GM18873 (cell line): ENCODE measurements around the gene PBXIP1.

ENCODE experiments used
- ATAC-seq: cut with Tn5 transposase; IDR thresholded peaks from one replicate; pipeline ENCODE4 v1.9.1; 2021; ENCODE audit warnings: mild to moderate bottlenecking, moderate library complexity, moderate number of reproducible peaks; ENCODE audit not compliant: unreplicated experiment, low FRiP score

PBXIP1 gene, protein sequence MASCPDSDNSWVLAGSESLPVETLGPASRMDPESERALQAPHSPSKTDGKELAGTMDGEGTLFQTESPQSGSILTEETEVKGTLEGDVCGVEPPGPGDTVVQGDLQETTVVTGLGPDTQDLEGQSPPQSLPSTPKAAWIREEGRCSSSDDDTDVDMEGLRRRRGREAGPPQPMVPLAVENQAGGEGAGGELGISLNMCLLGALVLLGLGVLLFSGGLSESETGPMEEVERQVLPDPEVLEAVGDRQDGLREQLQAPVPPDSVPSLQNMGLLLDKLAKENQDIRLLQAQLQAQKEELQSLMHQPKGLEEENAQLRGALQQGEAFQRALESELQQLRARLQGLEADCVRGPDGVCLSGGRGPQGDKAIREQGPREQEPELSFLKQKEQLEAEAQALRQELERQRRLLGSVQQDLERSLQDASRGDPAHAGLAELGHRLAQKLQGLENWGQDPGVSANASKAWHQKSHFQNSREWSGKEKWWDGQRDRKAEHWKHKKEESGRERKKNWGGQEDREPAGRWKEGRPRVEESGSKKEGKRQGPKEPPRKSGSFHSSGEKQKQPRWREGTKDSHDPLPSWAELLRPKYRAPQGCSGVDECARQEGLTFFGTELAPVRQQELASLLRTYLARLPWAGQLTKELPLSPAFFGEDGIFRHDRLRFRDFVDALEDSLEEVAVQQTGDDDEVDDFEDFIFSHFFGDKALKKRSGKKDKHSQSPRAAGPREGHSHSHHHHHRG

DNA sequence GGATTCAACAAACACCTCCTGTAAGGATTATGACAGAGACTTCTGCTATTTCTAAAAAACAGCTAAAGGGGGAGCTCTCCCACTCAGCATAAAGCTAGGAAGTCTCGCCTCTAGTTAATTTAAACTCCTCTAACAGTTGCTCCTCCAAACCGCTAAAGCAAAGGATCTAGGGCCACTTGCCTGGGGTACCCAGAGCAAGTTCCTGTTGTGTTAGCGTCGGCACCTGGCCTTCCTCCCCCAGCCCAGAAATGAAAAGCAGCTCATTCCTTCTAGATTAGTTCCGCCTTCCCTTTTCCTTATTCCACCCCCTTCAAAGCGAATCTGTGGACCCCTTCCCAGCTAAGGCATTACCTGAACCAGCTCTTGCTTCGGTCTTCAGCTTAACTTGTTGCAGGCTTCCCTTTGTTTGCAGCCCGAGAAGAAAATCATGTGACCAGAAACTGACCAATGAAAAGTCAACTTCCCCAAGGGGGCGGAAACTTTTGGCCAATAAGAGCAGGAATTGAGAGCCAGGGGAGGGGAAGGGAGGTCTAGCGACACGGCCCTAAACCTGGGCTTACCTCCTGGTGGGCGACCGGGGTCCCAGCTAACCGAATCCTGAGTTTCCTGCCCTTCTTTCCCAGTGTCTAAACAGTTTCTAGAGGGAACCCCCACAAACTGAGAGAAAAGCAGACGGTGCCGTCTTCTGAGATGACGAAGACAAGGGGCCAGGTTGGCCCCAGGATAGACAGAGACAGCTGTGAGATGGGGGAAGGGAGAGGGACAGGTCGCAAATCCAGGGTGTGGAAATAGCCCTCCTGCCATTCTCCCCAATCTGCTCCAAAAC is at the start of gene PBXIP1:
TSS of gene PBXIP1 (minus strand) at position 382 of the 826 bp plus-strand sequence. CDS start 2,378 bp downstream, outside the sequence.
- ATAC-seq = peak; percentile 9

DNA sequence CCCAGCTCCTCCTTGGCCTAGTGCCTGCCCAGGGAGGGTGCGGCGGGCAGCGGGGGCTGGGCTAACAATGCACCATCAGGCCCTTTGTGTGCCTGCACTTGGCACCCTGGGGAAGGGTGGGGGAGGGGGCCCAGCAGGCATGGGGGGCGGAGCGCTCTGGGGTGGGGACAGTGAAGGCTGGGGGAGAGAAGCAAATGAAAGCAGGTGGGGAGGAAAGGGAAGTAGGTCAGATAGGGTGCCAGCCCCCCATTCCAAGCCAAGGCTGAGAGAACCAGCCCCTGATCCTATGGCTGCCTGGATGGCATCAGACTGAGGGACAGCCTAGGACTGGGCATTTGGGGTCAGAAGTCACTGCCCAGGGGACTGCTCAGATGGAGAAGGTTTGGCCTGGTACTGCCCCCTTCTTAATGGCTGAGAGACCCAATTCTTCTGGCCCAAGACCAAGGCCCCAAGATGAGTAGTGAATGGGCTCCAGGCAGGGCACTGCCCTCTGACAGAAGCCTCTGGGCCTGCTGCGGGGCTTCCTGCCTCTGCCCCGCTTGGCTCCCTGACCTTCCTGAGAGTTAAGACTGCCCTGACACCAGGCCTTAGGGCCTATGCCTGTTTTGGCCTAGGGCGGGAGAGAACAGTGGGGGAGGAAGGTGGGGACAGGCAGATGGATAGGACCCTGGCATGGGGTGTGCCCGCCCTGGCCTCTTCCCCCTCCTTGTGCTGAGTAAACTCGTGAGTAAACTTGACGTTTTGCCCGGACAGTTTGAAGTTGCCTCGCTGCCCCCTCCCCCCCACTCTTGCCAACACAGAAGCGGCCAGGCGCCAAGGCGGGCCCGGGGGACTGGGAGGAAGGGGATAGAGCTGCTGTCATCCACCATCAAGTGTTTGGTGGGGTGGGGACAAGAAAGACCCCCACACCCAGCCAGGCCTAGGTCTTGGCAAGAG is 49.4 kb upstream of the PBXIP1 start:
- ATAC-seq = no peak

DNA sequence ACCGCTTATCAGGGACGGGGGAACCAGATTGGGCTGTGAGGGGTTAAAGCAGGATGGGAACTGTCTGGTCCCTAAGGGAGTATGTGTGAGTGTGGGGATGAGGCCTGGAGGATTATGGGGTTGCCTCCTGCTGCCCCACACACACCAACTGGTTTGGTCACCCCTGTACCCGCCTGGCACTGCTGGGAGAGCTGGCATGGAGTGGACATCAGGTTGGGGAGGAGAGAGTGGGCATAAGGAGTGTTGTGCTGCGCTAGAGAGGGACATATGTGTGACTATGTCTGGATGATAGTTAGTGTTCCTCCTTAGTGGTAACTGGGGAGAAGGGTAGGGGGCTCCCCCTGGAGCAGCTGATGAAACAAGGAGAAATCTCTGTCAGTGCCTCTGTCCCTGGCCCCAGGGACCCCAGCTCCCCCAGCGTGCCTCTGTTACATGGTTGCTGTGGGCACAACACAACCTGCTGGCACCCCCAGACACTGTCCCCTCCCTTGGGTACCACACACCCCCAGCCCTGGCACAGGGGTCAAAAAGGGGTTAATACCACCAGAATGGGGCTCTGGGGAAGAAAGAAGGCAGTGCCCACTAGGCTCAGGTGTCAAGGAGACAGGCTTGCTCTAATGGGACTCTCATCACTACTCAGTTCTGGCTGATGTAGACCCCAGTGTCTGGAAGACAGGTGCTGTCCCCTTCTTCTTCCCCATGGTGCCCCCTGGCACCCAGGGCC is 48.6 kb upstream of the PBXIP1 start:
- no peak for ATAC-seq

DNA sequence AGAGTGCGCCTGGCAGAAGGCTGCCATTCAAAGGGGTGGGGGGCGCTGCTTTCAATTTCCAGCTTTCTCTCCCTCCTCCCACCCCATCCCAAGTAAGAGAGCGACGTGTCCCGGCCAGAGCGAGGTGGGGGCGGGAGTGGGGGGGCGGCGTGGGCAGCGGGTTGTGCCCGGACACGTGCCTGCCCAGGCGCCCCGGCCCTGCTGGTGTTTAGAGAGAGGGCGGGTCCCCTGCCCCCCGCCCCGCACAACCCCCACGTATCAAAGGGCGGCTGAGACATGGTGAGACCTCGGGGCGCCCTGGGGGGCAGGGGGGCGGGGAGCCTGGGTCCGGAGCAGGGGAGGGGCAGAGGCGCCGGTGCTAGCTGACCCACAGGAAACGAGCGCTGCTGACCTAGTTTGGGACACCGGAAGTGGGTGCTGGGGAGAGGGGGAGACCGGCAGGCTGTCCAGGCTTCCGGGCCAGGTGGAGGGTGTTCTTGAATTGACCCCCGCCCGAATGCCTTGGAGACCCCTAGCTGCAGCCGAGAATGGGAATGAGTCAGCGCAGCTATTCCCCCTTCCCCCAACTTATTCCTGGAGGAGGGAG is 48.0 kb upstream of the PBXIP1 start:
- ATAC-seq = no peak

DNA sequence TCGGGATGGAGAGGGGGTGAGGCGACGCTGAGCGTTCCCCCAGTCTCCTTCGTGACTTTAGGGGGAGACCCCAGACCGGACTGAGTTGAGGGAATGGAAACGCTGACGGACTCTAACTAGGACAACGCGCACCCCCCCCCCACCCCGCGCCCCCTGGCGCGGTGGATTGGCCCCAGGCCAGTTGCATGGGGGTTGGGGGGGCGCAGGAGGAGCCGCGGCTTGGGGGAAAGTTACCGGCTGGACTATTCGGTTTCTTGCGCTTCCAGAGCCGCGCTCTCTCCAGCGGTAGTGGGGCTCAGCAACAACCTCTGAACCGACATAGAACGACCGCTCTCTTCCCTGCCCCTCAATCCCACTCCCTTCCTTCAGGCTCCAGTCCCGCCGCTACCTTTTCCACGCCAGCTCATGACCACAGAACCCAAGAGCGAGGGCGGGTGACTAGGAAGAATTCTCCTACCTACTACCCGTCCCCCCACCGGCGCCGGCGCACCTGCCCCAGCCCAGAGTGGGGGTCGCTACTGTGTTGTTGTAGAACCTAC is 47.4 kb upstream of the PBXIP1 start:
- no peak for ATAC-seq

DNA sequence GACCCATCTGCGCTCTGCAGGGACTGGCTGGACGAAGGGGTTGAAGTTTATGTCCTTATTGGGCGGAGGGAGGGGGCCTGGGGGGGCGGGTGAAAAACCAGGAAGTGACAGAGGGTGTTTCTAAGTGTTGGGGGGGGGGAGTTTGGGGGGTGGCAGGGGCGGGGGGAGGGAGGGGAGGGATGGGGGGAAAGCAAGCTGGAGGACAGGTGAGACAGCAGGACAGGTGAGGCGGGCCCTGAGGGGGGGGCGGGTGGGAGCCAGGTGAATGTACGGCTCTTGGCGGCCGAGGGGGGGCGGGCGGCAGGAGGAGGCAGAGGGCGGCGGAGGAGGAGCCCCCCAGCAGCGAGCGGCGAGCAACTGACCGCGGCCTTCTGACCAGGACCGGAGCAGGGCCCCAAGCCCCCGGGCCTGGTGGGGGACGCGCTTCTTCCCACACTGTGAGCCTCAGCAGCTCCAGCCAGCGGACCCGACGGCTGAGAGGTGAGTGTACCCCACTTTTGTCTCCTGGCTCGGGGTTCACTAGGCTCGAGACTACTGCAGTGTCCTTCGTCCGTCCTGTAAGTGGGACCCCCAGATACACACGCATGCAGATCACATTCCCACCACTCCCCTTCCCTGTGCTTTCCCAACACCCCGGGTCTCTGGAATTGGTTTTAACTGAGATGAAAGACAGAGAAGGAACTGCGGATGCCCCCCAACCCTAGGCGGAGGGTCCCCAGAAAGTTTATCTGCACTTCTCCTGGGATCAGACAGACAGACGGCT is 46.7 kb upstream of the PBXIP1 start, which contains the start of gene ZBTB7B:
TSS of gene ZBTB7B (plus strand) at position 339 of the 763 bp plus-strand sequence. CDS start 11,859 bp downstream, outside the sequence.
- ATAC-seq = no peak

DNA sequence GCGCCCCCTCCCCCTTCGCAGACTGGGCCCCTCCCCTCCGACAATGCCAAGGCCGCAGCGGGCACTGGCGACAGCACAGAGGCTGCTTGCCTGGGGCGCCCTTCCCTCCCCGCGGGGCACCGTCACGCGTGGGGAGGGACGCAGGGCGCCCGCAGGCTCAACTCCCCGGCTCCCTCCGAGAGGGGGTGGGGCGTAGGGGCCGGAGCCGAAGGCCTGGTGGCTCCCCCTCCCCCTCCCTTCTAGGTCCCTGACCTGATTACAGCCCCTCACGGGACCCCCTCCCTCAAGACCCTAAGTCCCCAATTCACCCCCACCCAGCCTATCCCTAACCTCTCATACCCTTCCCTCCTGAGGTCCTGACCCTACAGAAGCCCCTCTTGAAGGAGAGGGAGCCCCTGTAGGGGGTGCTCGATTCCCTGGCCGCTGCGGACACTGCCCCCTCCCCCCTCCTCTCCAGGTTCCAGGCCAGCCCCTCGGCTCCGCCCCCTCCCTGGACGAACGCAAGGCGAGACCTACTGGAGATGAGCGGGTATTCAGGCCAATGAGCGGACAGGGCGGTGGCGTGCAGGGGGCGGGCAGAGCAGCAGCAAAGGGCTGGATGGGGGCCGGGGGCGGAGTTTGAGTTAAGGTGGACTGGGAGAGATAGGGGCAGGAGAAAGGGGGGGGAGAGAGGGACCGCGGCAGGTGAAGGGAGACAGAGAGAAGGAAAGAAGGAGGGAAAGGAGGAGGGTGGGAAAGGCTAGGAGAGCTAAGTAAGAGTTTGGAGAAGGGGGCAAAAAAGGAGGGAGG is 46.0 kb upstream of the PBXIP1 start:
- peak; percentile 50 for ATAC-seq

DNA sequence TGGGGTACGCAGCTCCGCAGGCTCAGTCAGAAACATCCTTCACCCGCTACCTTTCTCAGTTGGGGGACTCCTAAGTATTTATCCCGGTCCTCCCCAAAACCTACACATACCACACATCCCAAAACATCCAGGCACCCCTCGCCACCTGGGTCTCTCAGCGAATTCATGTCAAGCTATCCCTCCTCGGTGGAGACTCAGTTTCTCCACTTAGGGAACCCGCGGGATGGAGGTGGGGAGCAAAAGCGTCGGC is 45.5 kb upstream of the PBXIP1 start:
- ATAC-seq = no peak

DNA sequence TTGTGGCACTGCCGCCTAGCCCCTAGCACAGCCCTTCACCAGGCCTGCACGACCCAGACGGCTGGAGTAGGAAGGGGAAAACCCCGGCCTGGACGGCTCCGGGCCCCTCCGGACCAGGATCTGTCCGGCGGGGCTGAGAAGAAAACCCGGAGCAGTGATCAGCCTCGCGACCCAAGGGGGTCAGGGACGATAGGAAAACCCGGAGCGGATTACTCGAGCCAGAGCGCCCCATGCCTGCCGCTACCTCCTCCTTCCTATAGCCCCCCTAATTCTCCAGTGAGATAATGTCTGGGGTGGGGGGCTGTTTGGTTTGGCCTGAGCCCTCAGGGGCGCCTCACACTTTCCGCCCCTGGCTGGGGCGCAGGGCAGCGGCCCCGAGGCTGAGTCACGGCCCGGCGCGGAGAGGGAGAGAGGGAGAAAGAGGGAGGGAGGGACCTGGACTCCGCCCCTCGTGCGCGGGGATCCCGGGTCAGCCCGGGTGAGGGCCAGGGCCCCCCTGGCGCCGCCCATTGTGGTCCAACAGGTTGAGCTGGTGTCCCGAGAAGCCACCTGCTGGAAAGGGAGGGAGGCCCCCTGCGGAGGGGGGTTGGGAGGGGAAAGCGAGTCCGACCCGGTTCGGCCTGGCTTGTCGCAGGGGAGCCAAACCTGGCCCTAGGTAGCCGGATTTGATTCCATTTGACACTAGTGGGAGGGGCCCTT is 45.0 kb upstream of the PBXIP1 start:
- ATAC-seq = peak; percentile 31

DNA sequence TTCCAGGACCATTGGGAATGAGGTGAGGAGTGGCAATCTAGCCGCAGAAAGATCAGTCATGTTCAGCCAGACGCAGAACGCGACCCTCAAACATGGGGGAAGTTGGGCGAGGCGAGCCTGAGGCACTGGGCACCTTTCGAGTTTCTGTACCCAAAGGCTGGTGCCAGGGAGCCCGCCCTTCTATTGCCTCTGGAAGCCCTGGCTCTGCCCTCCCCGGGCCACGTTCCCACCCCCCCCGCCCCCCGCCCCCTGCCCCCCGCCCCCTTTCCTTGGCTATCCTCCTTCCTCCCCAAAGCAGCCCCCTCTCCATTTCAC is 44.5 kb upstream of the PBXIP1 start:
- ATAC-seq = no peak

DNA sequence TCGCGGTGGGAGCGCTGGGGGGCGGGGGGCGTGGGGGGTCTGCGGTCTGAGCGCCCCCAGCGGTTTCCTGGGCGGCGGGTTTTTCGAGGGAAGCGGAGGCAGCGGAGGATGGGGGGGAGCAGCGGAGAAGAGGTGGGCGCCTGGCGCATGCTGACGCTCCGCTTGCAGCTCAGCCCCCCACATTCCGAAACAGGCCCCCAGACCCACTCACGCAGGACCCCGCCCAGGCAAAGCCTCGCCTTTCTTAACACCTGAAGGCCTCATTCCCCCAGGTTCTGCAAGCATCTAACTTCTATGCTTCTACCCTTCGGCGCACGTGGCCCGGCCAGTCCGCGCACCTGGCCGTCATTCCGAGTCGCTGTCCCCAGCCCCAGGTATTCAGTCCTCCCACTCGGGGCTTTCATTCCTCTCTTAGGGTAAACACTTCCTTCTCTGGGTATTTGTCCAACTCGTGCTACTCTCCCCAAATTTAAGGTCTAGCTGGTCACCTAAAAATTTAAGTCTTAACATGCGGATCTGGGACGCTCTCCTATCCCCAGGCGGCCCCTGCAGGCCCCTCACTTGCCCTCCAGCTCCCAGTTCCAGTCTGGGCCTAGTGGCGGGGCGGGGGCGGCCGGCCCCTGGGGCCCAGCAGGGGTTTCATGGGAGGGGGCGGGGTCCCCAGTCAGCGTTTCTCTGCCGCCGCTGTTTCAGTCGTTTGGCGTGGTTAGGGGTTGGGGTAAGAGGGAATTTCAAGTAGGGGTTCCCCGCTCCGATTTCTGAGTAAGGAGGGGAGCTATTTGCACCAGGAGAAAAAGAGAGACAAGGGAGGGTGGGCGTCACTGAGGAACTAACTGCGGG is 43.9 kb upstream of the PBXIP1 start:
- ATAC-seq = no peak

DNA sequence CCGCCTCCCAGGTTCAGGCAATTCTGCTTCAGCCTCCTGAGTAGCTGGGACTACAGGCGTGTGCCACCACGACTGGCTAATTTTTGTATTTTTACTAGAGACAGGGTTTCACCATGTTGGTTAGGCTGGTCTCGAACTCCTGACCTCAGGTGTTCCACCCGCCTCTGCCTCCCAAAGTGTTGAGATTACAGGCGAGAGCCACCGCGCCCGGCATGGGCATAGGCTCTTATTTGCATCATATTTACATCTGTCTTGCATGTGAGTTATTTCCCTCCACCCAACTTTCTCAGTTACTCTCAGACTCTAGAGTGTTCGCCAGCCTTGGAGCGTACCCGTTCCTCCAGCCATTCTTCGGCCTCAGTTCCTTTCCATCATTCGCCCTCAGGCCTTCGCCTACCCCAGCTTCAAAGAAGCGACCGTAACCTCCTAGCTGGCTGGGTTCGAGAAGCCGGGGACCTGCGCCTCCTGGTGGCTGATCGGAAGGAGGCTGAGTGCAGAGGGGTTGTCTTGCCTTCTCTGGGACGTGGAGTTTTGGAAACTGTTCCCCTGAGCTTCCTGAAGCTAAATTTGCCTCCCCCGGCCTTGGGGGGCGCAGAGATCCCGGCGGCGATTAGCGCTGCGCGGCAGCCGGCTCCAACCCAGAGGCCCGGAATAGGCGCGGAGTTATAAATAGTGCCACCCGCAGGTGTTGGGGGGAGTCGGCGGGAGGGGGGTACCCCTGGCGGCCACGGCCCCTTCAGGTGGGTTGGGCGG is 43.1 kb upstream of the PBXIP1 start:
- no peak for ATAC-seq

DNA sequence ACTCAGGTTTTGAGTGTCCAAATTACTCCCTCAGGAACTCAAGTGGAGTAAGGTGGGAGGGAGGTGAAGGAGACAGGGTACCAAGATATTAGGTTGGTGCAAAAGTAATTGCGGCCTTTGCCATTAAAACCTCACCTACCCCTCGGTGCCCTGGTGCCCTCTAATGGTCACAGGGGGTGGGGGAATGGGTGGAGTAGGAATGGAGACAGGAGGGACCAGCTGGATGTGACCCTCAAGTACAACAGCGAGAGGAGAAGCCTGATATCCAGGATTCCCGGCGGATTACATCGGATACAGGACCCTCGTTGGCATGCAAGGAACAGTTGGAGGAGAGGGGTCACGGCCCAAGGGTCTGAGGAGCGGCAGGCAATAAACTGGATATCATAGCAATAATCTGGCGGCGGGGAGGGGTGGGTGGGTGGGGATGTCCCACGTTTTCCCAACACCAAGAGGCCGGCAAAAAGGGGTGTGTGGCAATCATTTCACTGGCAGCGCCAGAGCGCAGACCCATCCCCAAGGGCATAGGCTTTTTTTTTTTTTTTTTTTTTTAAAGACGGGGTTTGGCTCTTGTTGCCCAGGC is 42.4 kb upstream of the PBXIP1 start:
- no peak for ATAC-seq

DNA sequence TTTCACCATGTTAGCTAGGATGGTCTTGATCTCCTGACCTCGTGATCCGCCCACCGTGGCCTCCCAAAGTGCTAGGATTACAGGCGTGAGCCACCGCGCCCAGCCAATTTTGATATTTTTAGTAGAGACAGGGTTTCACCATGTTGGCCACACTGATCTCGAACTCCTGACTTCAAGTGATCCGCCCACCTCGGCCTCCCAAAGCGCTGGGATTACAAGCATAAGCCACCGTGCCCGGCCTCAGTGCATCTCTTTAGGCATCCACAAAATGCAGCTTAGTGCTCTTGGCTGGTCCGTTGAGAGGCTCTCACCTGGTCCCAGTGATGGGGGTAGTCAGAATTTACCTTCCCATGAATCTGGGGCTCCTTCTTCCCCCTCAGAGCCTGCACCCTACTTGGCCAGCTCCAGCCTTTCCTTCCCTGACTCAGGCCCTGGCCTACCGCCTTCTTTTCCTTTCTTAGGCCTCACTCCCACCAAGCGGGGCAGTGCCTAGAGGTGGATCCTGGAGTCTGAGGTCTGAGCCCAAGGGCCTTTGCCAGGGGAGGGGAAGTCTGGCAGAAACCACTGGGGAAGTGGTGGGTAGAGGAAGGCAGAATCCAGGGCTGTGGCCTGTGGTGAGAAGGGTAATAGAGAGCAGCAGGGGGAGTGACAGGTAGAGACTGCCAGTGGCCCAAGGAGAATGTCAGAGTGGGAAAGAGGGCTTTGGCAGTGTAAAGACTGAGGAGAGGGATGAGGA is 41.2 kb upstream of the PBXIP1 start:
- ATAC-seq = no peak
